Gastrocnemius medialis (tissue), 4 donors: Measurements from ENCODE around the gene PHF21B.

Experiments used
- CTCF ChIP-seq, 5 experiments: fragments of 450-650 bp in 3 of 5; fragments of 200-600 bp in 2 of 5; sonication (generic) in 2 of 5; IDR thresholded peaks in 4 of 5; conservative IDR thresholded peaks in 1 of 5; 1 replicate in 4 of 5; 2 replicates in 1 of 5; pipeline ENCODE4 v1.5.1; 2016 to 2019; ENCODE audit warnings: antibody characterized with exemption in 5 of 5, mild to moderate bottlenecking in 3 of 5, moderate library complexity in 3 of 5
- POLR2A ChIP-seq, 2 donors: fragments of 450-650 bp; IDR thresholded peaks; one replicate each; pipeline ENCODE4 v1.6.1; 2017; ENCODE audit warnings: antibody characterized with exemption in 2 of 2, mild to moderate bottlenecking in 2 of 2, moderate library complexity in 2 of 2

- TF ChIP-seq POLR2A (IDR thresholded peaks at IDR 0.05) (no peak), CTCF (IDR thresholded peaks at IDR 0.05 in 4 of 5, conservative IDR thresholded peaks at IDR 0.05 in 1 of 5) (no peak)
Observed at GRCh38 chr22:44928136-44928463, 81.7 kb downstream of the PHF21B start.
